ENCODE results near the gene ZSCAN22.

ZSCAN22 gene

GRCh38 chr19:58354478-58355030 is 27.8 kb downstream of the ZSCAN22 start:
- Histone ChIP-seq H3K4me3 (ENCODE audit: low read length) (no peak overlapping the region), H4K20me1 (ENCODE audit: insufficient read depth, low read length) (no peaks in the 10 kb centered on the region), H3K36me3 (replicated peaks; ENCODE audit: insufficient read depth, low read length) (no peaks in the 10 kb centered on the region), H3K4me2 (ENCODE audit: low read depth, low read length) (no peak overlapping the region), H3K79me2 (ENCODE audit: low read length) (no peaks in the 10 kb centered on the region), H3K4me1 (ENCODE audit: low read length) (no peaks in the 10 kb centered on the region), H3K27ac (ENCODE audit: low read length) (no peak overlapping the region), H2AFZ (ENCODE audit: low read length) (no peak overlapping the region), H3F3A (ENCODE audit: insufficient read depth, low read length) (no peaks in the 10 kb centered on the region), H3K9me3 (replicated peaks; ENCODE audit: insufficient read depth, low read length) (no peaks in the 10 kb centered on the region), H3K9ac (ENCODE audit: low read length) (no peak overlapping the region), H3K27me3 (replicated peaks; ENCODE audit: insufficient read depth, low read length) (no peaks in the 10 kb centered on the region), H3K9me2 (replicated peaks; ENCODE audit: insufficient read depth, low read length) (no peaks in the 10 kb centered on the region)
- no peak for DNase-seq
- TF ChIP-seq EZH2phosphoT487 (IDR thresholded peaks at IDR 0.05; ENCODE audit: low read length) (no peak), EZH2 (optimal IDR thresholded peaks at IDR 0.05; ENCODE audit: low read depth, low read length) (no peak), CTCF (IDR thresholded peaks at IDR 0.05; ENCODE audit: low read length) (no peak)

- H3K9ac ChIP-seq (ENCODE audit: low read length), result no peak overlapping the region
- H2AFZ ChIP-seq (ENCODE audit: low read length), result no peak overlapping the region
- H3K79me2 ChIP-seq (ENCODE audit: low read length), result no peaks in the 10 kb centered on the region
- H3F3A ChIP-seq (ENCODE audit: insufficient read depth, low read length), result no peaks in the 10 kb centered on the region
- no peaks in the 10 kb centered on the region for H3K4me1 ChIP-seq (ENCODE audit: low read length)
- no peak overlapping the region for H3K27ac ChIP-seq (ENCODE audit: low read length)
- H3K27me3 ChIP-seq (replicated peaks; ENCODE audit: insufficient read depth, low read length), result no peaks in the 10 kb centered on the region
- no peak overlapping the region for H3K4me2 ChIP-seq (ENCODE audit: low read depth, low read length)
- no peaks in the 10 kb centered on the region for H3K9me2 ChIP-seq (replicated peaks; ENCODE audit: insufficient read depth, low read length)
- TF ChIP-seq EZH2 (optimal IDR thresholded peaks at IDR 0.05; ENCODE audit: low read depth, low read length), result no peak
- no peak for TF ChIP-seq EZH2phosphoT487 (IDR thresholded peaks at IDR 0.05; ENCODE audit: low read length)
- no peak for TF ChIP-seq CTCF (IDR thresholded peaks at IDR 0.05; ENCODE audit: low read length)
- H3K4me3 ChIP-seq (ENCODE audit: low read length), result no peak overlapping the region
- no peaks in the 10 kb centered on the region for H3K9me3 ChIP-seq (replicated peaks; ENCODE audit: insufficient read depth, low read length)
- no peaks in the 10 kb centered on the region for H3K36me3 ChIP-seq (replicated peaks; ENCODE audit: insufficient read depth, low read length)
- H4K20me1 ChIP-seq (ENCODE audit: insufficient read depth, low read length), result no peaks in the 10 kb centered on the region
- no peak for DNase-seq
These were observed 28.5 kb downstream of the ZSCAN22 start for GRCh38 chr19:58355215-58355796.

- TF ChIP-seq EZH2phosphoT487 (IDR thresholded peaks at IDR 0.05; ENCODE audit: low read length) (no peak), CTCF (IDR thresholded peaks at IDR 0.05; ENCODE audit: low read length) (no peak), EZH2 (optimal IDR thresholded peaks at IDR 0.05; ENCODE audit: low read depth, low read length) (no peak)
- H3K36me3 ChIP-seq (replicated peaks; ENCODE audit: insufficient read depth, low read length), result no peaks in the 10 kb centered on the region
- H3K79me2 ChIP-seq (ENCODE audit: low read length), result no peaks in the 10 kb centered on the region
- H2AFZ ChIP-seq (ENCODE audit: low read length), result no peak overlapping the region
- H3K4me3 ChIP-seq (ENCODE audit: low read length), result no peak overlapping the region
- H3K27ac ChIP-seq (ENCODE audit: low read length), result no peak overlapping the region
- no peaks in the 10 kb centered on the region for H3K4me1 ChIP-seq (ENCODE audit: low read length)
- no peaks in the 10 kb centered on the region for H3F3A ChIP-seq (ENCODE audit: insufficient read depth, low read length)
- no peaks in the 10 kb centered on the region for H4K20me1 ChIP-seq (ENCODE audit: insufficient read depth, low read length)
- H3K9me3 ChIP-seq (replicated peaks; ENCODE audit: insufficient read depth, low read length), result no peaks in the 10 kb centered on the region
- H3K9me2 ChIP-seq (replicated peaks; ENCODE audit: insufficient read depth, low read length), result no peaks in the 10 kb centered on the region
- no peak for DNase-seq
- H3K9ac ChIP-seq (ENCODE audit: low read length), result no peak overlapping the region
- H3K27me3 ChIP-seq (replicated peaks; ENCODE audit: insufficient read depth, low read length), result no peaks in the 10 kb centered on the region
- no peak overlapping the region for H3K4me2 ChIP-seq (ENCODE audit: low read depth, low read length)
These were observed 29.3 kb downstream of the ZSCAN22 start for GRCh38 chr19:58355908-58356765.
